Activated CD8-positive, alpha-beta T cell treated with anti-CD3 and anti-CD28 coated beads for 36 hours (primary cell): ENCODE measurements around the gene SVIL. TPM values are rescaled to one million over a fixed set of nuclear protein-coding genes. Genes with fewer than 3 reads are reported as not detected.

Experiments
- ATAC-seq: fragments of 200-7000 bp; cut with Tn5 transposase; one replicate; pipeline ENCODE4 v1.10.0; 2021; ENCODE audit warnings: mild to moderate bottlenecking, moderate library complexity
- CTCF ChIA-PET: fragments of 350-600 bp; sonication (Branson Sonifier 250); formaldehyde crosslinking; loops from one replicate; lab custom pipeline; 2021; ENCODE audit warnings: antibody characterized with exemption; lab: Charles Lee
- POLR2A ChIA-PET: fragments of 350-600 bp; sonication (Branson Sonifier 250); formaldehyde crosslinking; loops from one replicate; lab custom pipeline; 2021; ENCODE audit warnings: antibody characterized with exemption; lab: Charles Lee
- DNase-seq: peaks from one replicate; pipeline ENCODE4 v3.0.0-alpha.2; 2020
- H3K27ac Mint-ChIP-seq: one replicate; pipeline ENCODE4 v1.8.0; 2021; ENCODE audit warnings: mild to moderate bottlenecking, mixed read lengths
- H3K27me3 Mint-ChIP-seq: one replicate; pipeline ENCODE4 v1.8.0; 2021; ENCODE audit warnings: mixed read lengths
- H3K36me3 Mint-ChIP-seq: one replicate; pipeline ENCODE4 v1.8.0; 2021; ENCODE audit warnings: low read depth, mixed read lengths
- H3K4me1 Mint-ChIP-seq: one replicate; pipeline ENCODE4 v1.8.0; 2021; ENCODE audit warnings: low read depth, mixed read lengths
- H3K4me3 Mint-ChIP-seq: one replicate; pipeline ENCODE4 v1.8.0; 2021; ENCODE audit warnings: mild to moderate bottlenecking, moderate library complexity, mixed read lengths
- H3K9me3 Mint-ChIP-seq: one replicate; pipeline ENCODE4 v1.8.0; 2021; ENCODE audit warnings: mixed read lengths
- intact Hi-C: fragments of 100-400 bp; cut with micrococcal nuclease; formaldehyde crosslinking; loops from one replicate; pipeline ENCODE4 v1.10.0; 2022
- total RNA-seq, 2 experiments: library from RNA; stranded (reverse); gene quantifications; one replicate each; pipeline ENCODE4 v1.2.3, GENCODE V29; 2021
- TF ChIP-seq, protein P1 (sequence below): fragments of 200-600 bp; IDR thresholded peaks from one replicate; pipeline ENCODE4 v1.8.0; 2022; ENCODE audit warnings: antibody characterized with exemption, mild to moderate bottlenecking

Gene SVIL
- total RNA-seq, 2 experiments from 2014 or later: 7.9 to 8.9 TPM

DNA sequence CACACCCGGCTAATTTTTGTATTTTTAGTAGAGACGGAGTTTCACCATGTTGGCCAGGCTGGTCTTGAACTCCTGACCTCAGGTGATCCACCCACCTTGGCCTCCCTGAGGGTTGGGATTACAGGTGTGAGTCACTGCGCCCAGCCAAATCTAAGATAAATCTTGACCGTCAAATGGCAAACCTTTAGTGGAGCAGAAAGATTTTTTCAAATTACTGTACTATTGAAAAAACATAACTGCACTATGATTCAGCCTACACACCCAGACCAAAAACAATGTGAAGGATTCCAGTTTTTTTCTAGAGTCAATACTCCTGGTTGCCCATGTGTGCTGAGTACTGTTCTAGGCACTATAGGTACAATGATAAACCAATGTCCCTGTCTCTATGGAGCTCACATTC, 33.9 kb upstream of the SVIL start:
- intact Hi-C loops: no loop called here
- H3K27ac Mint-ChIP-seq: no peak overlapping the region
- H3K27me3 Mint-ChIP-seq: no peaks in the 10 kb centered on the region
- ATAC-seq: no peak
- H3K4me3 Mint-ChIP-seq: no peak overlapping the region
- POLR2A ChIA-PET: interaction anchor here (0.9 kb wide), 1 partner anchor 31 kb away, joined by 3 read pairs; no protein-coding TSS in a partner anchor
- peaks cover 5% of the 10 kb centered on the region for H3K4me1 Mint-ChIP-seq
- TF ChIP-seq, protein P1, sequence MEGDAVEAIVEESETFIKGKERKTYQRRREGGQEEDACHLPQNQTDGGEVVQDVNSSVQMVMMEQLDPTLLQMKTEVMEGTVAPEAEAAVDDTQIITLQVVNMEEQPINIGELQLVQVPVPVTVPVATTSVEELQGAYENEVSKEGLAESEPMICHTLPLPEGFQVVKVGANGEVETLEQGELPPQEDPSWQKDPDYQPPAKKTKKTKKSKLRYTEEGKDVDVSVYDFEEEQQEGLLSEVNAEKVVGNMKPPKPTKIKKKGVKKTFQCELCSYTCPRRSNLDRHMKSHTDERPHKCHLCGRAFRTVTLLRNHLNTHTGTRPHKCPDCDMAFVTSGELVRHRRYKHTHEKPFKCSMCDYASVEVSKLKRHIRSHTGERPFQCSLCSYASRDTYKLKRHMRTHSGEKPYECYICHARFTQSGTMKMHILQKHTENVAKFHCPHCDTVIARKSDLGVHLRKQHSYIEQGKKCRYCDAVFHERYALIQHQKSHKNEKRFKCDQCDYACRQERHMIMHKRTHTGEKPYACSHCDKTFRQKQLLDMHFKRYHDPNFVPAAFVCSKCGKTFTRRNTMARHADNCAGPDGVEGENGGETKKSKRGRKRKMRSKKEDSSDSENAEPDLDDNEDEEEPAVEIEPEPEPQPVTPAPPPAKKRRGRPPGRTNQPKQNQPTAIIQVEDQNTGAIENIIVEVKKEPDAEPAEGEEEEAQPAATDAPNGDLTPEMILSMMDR: no peak
- H3K9me3 Mint-ChIP-seq: peaks cover 4% of the 10 kb centered on the region
- CTCF ChIA-PET: no interaction called here
- no peak for DNase-seq
- H3K36me3 Mint-ChIP-seq: peaks cover 18% of the 10 kb centered on the region

DNA sequence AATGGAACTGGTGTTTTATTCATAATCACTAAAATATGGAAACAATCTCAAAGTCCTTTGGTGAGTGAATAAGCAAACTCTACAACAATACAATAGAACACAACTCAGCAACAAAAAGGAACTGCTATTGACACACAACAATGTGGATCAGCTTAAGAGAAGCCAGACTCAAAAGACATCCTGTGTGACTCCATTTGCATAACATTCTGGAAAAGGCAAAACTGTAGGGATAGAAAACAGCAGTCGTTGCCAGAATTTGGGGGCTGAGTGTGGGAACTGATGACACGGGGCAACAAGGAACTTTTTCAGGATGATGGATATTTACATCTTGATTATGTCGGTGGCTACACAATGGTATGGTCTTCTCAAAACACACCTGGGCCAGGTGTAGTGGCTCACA, 32.4 kb upstream of the SVIL start:
- ATAC-seq: no peak

DNA sequence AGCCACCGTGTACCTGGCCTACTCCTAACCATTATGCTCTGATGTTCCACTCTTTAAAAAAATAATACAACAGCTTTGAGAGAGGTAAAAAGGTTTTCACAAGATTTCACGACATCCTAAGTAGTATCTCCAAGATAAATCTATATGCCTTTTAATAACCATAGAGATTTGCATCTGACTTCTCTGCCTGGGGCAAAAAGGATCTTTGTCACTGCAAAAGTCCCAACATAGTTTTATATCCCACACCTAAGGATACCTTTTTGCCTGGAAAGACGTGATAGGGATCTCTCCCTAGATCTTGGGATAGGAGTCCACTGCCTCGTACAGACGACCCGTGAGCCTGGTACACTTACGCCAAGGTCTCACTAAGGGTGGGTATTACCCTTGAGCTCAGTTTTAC, 31.4 kb upstream of the SVIL start:
- peaks cover under 1% of the 10 kb centered on the region for H3K27me3 Mint-ChIP-seq
- CTCF ChIA-PET: no interaction called here

More for the DNA sequence above, 32.4 kb upstream of the SVIL start:
- intact Hi-C loops: no loop called here
- DNase-seq: no peak
- H3K4me1 Mint-ChIP-seq: peaks cover 3% of the 10 kb centered on the region
- TF ChIP-seq, protein P1: no peak
- H3K9me3 Mint-ChIP-seq: no peaks in the 10 kb centered on the region
- H3K36me3 Mint-ChIP-seq: peaks cover 14% of the 10 kb centered on the region
- ChIA-PET POLR2A (no interaction called here), CTCF (no interaction called here)
- H3K27me3 Mint-ChIP-seq: no peaks in the 10 kb centered on the region
- no peak overlapping the region for H3K27ac Mint-ChIP-seq
- H3K4me3 Mint-ChIP-seq: no peak overlapping the region

DNA sequence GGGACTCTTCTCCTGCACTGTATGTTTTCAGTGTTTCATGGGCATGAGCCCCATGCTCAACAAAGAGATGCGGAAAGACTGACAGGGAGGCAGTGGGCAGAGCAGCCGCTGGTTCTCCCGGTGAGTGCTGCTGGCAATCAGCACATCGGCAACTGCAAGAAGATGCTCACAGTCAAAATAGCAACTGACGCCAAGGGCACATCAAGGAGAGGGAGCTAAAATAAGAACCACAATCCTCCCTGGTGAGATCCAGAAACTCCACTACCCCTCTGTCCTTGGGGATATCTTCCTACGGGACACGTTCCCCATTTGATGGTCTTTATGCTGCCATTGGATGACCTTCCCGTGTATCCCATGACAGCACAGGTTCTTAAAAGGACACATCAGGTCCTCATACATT, 28.9 kb upstream of the SVIL start:
- intact Hi-C loops: no loop called here
- no peak for ATAC-seq
- Mint-ChIP-seq H3K4me1 (peaks cover 15% of the 10 kb centered on the region), H3K27ac (no peak overlapping the region), H3K9me3 (no peaks in the 10 kb centered on the region), H3K36me3 (no peaks in the 10 kb centered on the region), H3K27me3 (peaks cover 3% of the 10 kb centered on the region), H3K4me3 (no peak overlapping the region)
- POLR2A ChIA-PET: interaction anchor here (1.0 kb wide), 1 partner anchor 14 kb away, joined by 3 read pairs; no protein-coding TSS in a partner anchor
- CTCF ChIA-PET: no interaction called here
- TF ChIP-seq, protein P1: no peak
- no peak for DNase-seq

More for the DNA sequence above, 31.4 kb upstream of the SVIL start:
- Mint-ChIP-seq H3K4me1 (peaks cover 3% of the 10 kb centered on the region), H3K27ac (no peak overlapping the region), H3K9me3 (no peaks in the 10 kb centered on the region), H3K4me3 (no peak overlapping the region), H3K36me3 (peaks cover 14% of the 10 kb centered on the region)
- ATAC-seq: no peak
- TF ChIP-seq, protein P1: no peak
- intact Hi-C loops: no loop called here
- DNase-seq: no peak
- POLR2A ChIA-PET: no interaction called here

DNA sequence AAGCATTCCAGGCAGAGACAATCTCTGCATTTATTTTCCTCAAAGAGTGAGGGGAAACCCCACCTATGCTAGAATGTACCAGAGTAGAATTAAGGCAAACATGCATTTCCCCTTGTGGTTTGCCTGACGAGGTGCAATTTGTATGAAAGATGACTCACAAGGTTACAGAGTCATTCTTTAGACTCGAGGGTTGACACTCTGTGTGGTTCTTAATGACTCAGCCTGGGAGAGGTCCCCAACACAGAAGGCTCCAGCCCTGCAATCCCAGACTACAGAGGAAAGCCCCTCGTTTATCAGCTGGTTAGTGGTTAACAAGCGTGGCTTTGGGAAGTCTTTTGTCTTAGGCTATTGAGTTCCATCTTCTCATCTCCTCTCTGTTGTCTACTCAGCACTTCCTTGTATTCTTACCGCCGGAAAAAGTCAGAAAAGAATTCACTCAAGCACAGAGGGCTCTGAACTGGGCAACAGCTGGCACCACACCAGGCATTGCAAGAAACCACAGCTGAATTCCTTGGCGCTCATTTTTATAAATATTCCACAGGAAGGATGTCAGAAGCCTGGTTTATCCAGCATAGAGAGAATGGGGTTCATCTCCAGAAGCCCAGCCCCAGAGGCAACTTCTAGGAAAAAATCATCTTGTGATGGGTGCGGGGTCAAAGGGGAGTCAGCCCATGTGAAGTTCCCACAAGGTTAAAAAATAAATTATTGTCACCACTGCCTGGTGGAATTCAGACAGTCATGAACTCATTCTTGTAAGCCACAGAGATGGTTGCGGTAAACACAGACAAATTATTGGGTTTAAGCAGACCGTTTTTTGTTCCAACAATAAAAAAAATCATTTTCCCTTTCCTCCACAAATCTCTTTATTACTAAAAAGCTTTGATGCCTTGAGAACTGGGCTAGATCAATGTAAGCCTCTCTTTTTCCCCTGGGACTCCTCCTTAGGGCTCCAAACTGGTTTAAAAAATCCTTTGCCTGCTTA, 24.5 kb upstream of the SVIL start:
- TF ChIP-seq, protein P1: no peak
- intact Hi-C loops: no loop called here
- H3K4me1 Mint-ChIP-seq: peaks cover 34% of the 10 kb centered on the region
- peak overlapping the region; percentile 5 for H3K27ac Mint-ChIP-seq
- peaks cover 3% of the 10 kb centered on the region for H3K27me3 Mint-ChIP-seq
- CTCF ChIA-PET: interaction anchor here (1.2 to 3.6 kb wide), 3 partner anchors 12 to 76 kb away, joined by 3 to 16 read pairs (median 4); no protein-coding TSS in a partner anchor
- peaks cover 7% of the 10 kb centered on the region for H3K9me3 Mint-ChIP-seq
- DNase-seq (peak; percentile 78), ATAC-seq (peak; percentile 96)
- POLR2A ChIA-PET: interaction anchor here (0.6 to 1.2 kb wide), 2 partner anchors 68 to 76 kb away, joined by 3 to 5 read pairs; no protein-coding TSS in a partner anchor
- peaks cover 18% of the 10 kb centered on the region for H3K36me3 Mint-ChIP-seq
- peak overlapping the region; percentile 22 for H3K4me3 Mint-ChIP-seq
